ENCODE data around the gene DAPK2.

DNA sequence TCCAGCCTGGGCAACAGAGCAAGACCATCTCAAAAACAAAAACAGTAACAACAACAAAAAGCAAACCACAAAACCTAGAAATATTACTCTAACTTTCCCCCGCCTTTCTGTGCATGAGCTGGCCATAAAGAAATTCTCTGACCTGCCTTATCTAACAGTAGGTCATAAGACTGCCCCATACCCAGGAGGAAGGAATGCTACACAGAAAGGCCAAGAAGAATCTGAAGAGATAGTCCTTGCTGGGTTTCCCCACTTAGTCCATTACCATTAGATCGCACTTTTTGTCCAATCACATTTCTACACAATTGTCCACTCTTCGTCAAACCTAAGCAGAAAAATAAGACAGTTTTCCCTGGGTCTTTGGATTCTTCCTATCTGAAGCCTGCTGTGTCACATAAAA, 23.8 kb upstream of the DAPK2 start:
- TF ChIP-seq, protein P1, sequence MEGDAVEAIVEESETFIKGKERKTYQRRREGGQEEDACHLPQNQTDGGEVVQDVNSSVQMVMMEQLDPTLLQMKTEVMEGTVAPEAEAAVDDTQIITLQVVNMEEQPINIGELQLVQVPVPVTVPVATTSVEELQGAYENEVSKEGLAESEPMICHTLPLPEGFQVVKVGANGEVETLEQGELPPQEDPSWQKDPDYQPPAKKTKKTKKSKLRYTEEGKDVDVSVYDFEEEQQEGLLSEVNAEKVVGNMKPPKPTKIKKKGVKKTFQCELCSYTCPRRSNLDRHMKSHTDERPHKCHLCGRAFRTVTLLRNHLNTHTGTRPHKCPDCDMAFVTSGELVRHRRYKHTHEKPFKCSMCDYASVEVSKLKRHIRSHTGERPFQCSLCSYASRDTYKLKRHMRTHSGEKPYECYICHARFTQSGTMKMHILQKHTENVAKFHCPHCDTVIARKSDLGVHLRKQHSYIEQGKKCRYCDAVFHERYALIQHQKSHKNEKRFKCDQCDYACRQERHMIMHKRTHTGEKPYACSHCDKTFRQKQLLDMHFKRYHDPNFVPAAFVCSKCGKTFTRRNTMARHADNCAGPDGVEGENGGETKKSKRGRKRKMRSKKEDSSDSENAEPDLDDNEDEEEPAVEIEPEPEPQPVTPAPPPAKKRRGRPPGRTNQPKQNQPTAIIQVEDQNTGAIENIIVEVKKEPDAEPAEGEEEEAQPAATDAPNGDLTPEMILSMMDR (conservative IDR thresholded peaks at IDR 0.05 in 1 of 2, IDR thresholded peaks at IDR 0.05 in 1 of 2; ENCODE audit: extremely low read depth in 1 of 2, insufficient read depth in 1 of 2, low read depth in 1 of 2, low read length in 2 of 2) = no peak
- TF ChIP-seq EZH2 (IDR thresholded peaks at IDR 0.05; ENCODE audit: borderline replicate concordance, low read length) = no peak
